GM19023 (cell line): Measurements from ENCODE around the gene FALEC.

Experiments
- ATAC-seq: cut with Tn5 transposase; IDR thresholded peaks from one replicate; pipeline ENCODE4 v1.9.1; 2021; ENCODE audit warnings: mild to moderate bottlenecking, moderate library complexity; ENCODE audit not compliant: unreplicated experiment

The FALEC gene

DNA sequence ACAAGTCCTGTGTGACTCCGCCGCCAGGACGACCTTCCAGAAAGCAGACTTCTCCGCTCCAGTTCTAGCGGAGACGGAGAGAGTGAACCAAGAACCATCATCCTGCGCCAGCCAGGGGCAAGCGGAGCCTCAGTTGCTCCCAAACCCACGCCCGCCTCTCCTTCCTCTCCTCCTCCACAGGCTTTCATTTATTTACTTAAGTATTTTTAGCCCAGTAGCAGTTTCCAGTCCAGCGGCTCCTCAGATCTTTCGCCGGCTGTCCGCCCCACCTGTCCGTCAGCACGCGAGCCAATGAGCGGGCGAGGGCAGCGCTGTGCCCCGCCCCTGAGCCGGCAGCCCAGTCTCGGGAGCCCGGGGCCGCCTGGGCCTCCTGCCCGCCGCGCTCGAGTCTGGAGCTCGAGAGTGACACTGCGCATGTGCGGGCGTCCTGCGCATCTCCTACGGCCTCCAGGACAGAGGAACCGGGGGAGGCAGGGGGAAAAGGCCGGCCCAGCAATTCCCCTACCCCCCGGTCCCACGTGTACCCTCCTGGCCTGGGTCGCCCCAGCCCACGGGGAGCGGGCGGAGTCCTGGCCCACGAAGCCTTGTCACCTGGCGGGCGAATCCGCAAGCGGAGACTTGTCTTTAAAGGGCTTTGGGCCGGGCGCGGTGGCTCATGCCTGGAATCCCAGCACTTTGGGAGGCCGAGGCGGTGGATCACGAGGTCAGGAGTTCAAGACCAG is at the start of gene FALEC:
FALEC (plus strand) TSS at position 425 of the 722 bp plus-strand sequence.
- peak; percentile 97 for ATAC-seq

DNA sequence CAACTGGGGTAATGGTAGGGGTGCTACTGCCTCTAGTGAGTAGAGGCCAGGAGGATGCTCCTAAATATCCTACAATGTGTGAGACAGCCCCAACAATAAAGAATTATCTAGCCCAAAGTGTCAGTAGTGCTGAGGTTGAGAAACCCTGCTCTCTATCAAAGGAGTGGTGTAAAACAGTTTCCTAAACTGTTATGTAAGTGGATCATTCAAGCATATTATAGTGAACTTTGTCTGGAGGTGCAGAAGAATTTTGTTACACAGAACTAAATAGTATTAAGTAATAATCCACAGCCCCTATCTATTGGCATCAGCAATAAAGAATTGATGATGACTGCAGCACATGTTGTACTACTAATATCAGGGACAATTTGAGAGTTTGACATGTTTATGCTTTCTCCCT is 48.6 kb upstream of the FALEC start:
- no peak for ATAC-seq

DNA sequence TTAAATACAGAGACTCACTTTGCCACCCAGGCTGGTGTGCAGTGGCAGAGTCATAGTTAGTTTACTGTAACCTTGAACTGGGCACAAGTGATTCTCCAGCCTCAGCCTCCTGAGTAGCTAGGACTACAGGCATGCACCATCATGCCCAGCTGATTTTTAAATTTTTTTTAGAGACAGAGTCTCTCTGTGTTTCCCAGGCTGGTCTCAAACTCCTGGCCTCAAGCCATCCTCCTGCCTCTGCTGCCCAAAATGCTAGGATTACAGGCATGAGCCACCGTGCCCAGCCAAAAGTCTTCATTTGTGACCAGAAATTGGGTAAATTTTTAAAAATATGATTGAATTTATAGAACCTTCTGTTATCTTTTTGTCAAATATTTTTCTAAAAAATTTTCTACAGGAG is 46.3 kb upstream of the FALEC start:
- no peak for ATAC-seq

DNA sequence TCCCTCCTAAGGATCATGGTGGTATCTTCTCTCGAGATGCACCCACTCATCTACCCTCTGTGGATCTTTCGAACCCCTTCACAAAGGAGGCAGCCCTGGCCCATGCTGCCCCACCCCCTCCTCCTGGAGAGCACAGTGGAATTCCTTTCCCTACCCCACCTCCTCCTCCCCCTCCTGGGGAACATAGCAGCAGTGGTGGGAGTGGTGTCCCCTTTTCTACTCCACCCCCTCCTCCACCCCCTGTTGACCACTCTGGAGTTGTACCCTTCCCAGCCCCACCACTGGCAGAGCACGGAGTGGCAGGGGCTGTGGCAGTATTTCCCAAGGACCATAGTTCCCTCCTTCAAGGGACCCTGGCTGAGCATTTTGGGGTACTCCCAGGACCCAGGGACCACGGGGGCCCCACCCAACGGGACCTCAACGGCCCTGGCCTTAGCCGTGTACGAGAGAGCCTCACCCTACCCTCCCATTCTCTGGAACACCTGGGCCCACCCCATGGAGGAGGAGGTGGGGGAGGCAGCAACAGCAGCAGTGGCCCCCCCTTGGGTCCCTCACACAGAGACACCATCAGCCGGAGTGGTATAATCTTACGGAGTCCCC is 42.9 kb upstream of the FALEC start:
- ATAC-seq = no peak

DNA sequence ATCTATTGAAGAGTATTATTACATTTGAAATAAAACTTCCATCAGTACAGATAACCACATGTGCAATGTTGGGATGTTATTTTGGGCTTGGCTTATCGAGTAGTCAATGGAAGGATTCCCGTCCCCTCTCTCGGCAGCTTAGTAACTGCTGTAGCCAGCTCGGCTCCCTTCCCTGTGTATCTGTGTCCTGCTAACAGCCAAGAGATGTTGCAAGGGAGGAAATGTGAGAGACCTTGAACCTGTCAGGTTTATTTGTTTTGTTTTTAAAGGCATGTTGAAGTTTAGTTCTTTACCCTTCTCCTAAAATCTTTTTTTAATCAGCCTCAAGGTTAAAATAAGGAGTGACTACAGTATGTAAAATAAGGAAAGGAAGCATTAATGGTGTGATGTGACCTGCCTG is 41.9 kb upstream of the FALEC start:
- no peak for ATAC-seq

DNA sequence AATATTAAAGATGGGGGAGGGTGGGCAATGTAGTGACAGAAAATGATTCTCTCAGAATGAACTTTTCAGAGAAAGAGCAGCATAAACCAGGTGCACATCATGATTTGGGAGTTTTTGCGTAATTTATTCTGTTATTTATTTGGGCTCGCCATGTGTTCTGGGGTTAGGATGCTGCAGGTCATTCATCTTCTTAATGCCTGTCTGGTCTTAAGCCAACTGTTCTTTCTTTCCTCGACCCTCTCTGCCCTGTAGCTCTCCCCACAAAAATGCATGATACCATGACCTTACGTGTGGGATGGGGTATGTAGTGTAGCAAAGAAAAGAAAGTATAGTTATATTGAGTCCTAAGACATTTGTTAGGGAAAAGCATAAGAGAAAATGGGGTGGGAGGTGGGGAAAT is 40.7 kb upstream of the FALEC start:
- no peak for ATAC-seq

DNA sequence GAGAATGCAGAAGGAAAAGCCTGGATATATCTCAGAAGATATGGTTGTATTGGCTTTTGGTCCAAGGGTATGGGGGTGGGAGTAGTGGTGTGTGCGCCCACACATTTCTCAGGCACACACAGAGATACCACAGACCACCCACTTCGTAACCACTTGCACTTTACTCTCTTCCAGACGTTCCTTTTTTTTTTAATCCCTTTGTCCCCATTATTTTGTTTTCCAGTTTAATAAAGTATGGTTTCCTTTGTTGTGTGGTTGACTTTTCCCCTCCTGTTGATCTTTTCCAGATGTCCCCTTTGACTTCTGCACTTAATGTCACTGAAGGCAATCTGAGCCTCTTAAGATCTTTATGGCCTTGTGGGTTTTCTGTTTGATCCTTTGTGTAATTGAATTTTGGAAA is 38.8 kb upstream of the FALEC start:
- ATAC-seq = no peak

DNA sequence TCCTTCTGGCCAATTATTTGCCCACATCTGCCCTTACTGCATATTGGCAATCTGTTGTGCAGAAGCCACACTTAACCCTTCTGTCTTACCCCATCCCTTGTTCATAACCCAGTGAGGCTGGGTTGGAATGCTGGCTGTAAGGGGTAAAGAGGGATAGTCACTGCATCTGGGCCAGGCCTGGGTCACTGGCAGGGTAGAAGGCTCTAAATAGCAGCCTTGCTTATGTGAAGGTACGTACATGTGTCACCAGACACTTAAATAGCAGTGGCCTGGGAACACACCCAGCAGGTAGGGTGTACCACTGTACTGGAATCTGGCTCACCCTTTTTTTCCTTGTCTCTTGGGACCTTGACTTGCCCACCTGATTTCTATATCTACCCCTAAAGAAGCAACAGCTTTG is 38.2 kb upstream of the FALEC start:
- ATAC-seq = no peak

DNA sequence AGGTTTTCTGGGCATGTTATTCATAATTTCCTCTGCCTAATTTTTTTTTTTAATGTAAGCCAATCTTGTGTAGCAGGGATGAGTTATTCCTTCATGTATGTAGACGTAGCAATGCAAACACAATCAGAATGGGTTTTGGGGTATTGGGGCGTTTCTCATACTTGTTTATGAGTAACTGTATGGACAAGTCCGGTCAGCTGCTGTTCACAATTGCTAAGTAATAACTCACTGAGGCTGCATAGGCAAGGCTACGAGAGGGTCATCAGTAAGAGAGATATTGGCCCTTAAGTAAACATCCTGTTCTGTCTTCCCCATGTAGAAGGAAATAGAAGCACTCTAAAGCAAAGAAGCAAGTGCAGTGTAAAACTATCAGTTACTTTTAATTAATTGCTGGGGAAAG is 37.8 kb upstream of the FALEC start:
- no peak for ATAC-seq

DNA sequence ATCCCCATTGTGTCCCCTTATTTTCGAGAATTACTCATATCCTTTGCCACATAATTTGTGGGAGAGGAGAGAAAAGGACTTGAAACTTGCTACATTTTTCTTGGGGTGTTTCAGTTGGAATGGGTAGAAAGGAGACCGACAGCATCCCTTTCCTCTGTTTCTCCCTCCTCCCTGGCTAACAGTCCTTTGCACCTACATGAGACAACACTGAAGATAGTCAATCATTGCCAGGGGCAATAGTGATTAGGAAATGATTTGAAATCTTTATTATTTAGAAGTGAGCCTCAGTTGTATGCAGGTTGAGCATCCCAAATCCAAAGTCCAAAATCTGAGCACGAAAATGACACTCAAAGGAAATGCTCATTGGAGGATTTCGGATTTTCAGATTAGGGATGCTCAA is 36.2 kb upstream of the FALEC start:
- ATAC-seq = no peak

DNA sequence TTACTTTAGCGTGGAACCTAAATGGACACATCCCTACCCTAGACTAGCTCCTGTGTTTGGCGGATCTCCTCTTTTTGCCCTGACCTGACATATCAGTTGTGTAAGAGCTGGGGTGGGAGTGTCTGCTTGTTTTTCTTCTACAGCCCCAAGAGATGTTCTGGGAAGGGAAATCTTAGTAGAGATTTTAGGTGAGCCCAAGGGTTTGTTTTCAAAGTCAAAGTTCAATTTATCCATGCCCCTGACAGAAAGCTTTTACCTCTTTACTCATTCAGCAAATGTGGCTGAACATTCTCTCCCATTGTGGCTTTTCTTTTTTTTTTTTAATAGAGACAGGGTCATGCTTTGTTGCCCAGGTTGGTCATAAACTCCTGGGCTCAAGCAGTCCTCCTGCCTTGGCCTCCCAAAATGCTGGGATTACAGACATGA is 35.6 kb upstream of the FALEC start:
- no peak for ATAC-seq

DNA sequence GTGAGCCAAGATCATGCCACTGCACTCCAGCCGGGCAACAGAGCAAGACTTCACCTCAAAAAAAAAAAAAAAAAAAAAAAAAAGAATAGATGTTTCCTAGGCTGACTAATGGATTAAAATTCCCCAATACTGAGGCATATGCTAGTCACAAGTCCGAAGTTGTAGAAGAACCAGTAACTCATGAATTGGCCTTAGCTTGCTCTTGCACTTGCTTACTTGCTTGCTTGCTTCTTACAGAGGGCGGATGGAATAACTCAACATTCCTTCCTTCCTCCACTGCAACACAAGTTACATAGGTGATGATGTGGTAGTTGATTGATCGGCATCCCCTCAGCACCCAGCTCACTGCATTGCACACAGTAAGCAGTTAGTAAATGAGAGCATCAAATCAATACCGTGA is 31.1 kb upstream of the FALEC start:
- ATAC-seq = no peak

DNA sequence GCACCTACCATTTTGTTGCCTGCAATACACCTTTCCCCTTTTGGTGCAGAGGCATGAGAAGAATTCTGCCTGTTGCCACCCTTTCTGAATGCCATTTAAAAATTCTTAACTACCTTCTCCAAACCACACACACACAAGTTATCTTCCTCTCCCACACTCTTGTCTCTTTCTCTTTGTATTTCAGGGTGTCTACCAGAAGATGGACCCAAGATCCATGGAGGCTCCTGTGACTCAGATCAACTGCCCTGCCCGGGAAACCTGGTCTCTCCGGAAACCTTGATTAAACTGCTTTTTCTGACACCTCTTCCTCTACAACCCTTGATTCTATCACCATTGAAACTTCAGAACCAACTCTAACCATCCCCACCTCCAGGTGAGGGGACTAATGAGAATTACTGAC is 30.7 kb upstream of the FALEC start:
- no peak for ATAC-seq

DNA sequence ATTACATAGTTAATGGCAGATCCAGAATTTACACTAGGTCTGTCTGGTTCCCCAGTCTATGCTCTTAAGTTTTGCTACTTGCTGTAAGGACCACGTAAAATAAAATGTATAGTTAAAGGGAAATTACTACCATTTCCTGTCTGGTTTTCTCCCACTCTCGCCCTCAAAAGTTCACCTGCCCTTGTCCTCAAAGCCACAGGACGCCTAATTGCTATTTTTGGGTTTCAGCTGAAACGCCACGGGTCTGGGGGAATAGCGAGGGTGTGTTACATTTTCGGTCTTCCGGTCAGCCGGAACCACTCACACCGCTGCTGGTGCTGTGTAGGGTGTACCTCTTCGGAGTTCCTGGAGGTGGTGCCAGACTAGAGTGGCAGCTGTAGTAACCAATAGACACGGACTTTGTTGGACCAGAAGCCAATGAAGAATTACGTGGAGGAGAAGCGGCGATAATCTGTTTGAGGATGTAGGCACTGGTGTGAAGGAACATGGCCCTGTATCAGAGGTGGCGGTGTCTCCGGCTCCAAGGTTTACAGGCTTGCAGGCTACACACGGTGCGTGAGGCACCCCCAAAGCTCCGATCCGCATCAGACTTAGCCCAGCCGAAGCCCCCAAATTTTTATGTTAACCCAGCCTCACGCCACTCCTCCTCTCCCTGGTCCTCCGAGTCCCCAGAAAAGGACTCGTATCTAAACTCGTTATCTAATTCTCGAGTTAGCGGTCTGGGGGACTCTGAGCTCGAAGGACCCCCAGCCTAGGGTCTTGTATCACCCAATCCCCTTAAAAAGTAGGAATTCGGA is 28.4 kb upstream of the FALEC start, which contains the start of gene TARS2:
TARS2 (plus strand) TSS at position 454 of the 797 bp plus-strand sequence; CDS start at position 486, 32 bp downstream.
- ATAC-seq = peak; percentile 99

DNA sequence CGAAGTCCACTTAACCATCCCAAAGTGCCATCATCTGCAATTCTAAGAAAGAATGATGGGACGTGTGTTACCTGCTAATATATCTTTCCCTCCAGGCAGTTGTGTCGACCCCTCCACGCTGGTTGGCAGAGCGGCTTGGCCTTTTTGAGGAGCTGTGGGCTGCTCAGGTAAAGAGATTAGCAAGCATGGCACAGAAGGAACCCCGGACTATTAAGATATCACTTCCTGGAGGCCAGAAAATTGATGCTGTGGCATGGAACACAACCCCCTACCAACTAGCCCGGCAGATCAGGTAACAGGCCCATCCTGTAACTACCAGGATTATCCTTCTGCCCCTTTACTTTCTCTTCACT is 27.8 kb upstream of the FALEC start:
- ATAC-seq = no peak

DNA sequence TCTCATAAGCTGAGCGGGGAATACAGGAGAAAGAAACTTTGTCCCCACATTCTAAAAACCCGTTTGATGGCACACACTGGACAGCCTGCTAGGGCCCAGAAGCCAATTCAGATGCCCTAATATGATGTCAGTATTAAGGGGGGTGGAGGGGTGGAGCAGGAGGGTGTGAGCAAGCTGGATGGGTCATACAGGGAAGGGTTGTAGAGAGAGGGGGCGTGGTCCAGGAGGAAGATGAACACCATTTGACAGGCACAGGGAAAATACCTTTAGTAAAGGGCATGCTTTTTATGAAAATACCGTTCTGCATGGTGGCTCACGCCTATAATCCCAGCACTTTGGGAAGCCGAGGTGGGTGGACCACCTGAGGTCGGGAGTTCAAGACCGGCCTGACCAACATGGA is 22.4 kb upstream of the FALEC start:
- ATAC-seq = no peak

DNA sequence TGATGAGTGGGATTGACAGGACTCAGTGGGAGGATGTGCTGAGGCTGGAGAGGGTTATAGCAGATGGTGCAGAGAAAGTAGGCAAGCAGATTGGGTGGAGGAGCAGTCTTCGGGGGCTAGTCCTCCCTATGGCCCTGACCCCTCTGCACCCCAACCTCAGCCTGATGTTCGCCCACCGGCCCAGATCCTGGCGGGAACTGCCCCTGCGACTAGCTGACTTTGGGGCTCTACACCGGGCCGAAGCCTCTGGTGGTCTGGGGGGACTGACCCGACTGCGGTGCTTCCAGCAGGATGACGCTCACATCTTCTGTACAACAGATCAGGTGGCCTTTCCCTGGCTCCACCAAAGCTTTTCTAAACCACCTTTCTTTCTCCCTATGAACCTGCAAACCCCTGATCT is 17.2 kb upstream of the FALEC start:
- no peak for ATAC-seq

DNA sequence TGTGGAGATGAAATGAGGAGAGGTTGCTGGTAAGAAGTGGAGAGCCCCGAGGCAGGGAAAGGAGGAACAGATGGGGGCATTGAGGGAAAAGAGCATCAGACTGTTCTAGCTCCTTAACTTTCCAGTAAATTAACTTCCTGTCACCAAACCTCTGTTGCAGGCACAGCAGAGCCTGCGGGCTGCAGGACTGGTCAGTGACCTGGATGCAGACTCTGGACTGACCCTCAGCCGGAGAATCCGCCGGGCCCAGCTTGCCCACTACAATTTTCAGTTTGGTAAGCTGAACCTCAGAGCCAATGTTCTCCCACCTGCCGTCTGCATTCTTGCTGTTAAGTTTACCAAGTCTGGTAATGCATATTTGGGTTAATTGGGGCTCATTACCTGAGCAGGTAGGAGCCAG is 10.1 kb upstream of the FALEC start:
- ATAC-seq = no peak

DNA sequence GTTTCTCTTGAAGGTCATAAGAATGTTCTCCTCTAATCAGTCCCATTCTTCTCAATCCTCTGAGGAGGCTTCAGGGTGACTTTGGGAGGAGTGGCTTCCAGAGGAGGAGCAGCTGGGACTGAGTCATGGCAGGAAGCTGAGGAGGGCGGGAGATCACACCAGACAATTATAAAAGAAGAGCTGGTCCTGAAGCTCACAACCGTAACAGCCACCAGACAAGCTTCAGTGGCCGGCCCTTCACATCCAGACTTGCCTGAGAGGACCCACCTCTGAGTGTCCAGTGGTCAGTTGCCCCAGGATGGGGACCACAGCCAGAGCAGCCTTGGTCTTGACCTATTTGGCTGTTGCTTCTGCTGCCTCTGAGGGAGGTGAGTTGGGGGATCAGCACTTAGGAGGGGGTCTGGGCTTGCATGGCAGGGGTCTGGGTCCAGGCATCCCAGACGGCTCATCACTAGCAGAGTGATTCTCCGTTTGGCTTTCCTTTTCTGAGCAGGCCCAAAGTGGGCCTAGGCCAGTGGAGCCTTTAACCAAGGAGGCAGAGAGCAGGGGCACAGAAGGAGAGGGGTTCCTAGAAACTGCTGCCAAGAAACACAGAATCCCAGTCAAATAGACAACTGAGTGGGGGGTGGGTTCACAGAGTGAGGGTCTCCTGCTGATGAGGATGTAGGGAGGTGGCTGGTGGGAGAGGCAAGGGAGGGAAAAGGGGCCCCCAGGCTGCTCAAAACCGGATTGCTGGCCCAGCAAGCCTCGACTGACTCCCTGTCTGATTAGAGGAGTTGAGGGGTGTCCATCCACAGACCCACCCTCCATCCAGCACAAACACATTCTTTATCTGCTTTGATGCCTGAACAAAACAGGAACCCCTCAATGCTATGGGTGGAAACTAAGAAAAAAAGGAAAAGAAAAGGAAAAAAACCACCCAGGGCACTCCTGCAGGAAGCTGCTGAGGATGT is 7.4 kb upstream of the FALEC start, which contains the start of gene ECM1:
ECM1 (plus strand) TSS at position 198 of the 953 bp plus-strand sequence; CDS start at position 299, 101 bp downstream.
- ATAC-seq = no peak

DNA sequence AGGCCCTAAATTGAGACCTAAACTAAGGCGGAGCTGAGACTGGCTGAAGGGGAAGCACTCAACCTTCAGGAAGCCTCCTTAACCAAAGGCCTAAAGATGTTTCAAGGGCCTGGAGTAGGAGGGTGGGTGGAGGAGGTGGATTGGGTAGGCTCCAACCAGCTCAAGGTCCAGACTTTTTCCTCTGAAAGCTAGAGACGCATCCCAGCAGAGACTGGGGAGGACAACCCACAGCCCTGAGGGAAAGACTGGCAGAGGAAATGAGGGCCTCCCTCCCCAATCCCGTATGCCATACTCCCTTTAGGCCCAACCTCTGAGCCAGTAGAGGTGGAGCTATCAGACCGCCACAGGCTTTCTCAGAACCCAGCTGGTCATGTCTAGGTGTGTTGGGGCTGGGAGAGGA is 6.6 kb upstream of the FALEC start:
- ATAC-seq = no peak

DNA sequence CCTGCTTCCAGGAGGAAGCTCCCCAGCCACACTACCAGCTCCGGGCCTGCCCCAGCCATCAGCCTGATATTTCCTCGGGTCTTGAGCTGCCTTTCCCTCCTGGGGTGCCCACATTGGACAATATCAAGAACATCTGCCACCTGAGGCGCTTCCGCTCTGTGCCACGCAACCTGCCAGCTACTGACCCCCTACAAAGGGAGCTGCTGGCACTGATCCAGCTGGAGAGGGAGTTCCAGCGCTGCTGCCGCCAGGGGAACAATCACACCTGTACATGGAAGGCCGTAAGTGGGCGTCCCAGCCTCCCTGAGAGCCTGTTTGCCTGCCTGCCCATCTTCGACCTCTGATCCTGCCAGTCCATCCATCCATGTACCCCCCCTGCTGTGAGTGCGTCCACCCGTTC is 4.0 kb upstream of the FALEC start:
- ATAC-seq = no peak
